Left ventricle myocardium inferior (tissue), 1 donor: ENCODE data around the gene CAPN15. TPM values are rescaled to one million over a fixed set of nuclear protein-coding genes. Genes with fewer than 3 reads are reported as not detected.

Experiments
- DNase-seq: peaks from one replicate; pipeline ENCODE4 v3.0.0-alpha.2; 2020
- H3K27ac ChIP-seq: fragments of 200-600 bp; replicated peaks from 2 replicates; pipeline ENCODE4 v1.8.0; 2021
- H3K27me3 ChIP-seq: fragments of 200-600 bp; 2 replicates; pipeline ENCODE4 v1.8.0; 2021; ENCODE audit warnings: low read depth
- H3K36me3 ChIP-seq: fragments of 200-600 bp; 2 replicates; pipeline ENCODE4 v1.8.0; 2021
- H3K4me1 ChIP-seq: fragments of 200-600 bp; 2 replicates; pipeline ENCODE4 v1.8.0; 2021
- H3K4me3 ChIP-seq: fragments of 200-600 bp; 2 replicates; pipeline ENCODE4 v1.8.0; 2021; ENCODE audit warnings: mild to moderate bottlenecking, moderate library complexity
- H3K9me3 ChIP-seq: fragments of 200-600 bp; replicated peaks from 2 replicates; pipeline ENCODE4 v1.8.0; 2021
- intact Hi-C: fragments of 100-400 bp; cut with micrococcal nuclease; formaldehyde crosslinking; loops from one replicate; pipeline ENCODE4 v1.11.0; 2022
- total RNA-seq: library from RNA; stranded (reverse); fragmentation: NEBNext Ultra II Directional; extraction: Animal tissue kit (Norgen Biotek cat#: 25700); gene quantifications from one replicate; pipeline ENCODE4 v1.2.1, GENCODE V29; 2021
- TF ChIP-seq, protein P1 (sequence below): fragments of 200-600 bp; IDR thresholded peaks from 2 replicates; pipeline ENCODE4 v1.8.0; 2021; ENCODE audit warnings: antibody characterized with exemption, mild to moderate bottlenecking, borderline replicate concordance
- donor health status: DM: no; HTN: yes; CAD: no; lungs with severe emphysema.

CAPN15 gene
- total RNA-seq, 1 donor from 2014 or later, result 17.4 TPM

DNA sequence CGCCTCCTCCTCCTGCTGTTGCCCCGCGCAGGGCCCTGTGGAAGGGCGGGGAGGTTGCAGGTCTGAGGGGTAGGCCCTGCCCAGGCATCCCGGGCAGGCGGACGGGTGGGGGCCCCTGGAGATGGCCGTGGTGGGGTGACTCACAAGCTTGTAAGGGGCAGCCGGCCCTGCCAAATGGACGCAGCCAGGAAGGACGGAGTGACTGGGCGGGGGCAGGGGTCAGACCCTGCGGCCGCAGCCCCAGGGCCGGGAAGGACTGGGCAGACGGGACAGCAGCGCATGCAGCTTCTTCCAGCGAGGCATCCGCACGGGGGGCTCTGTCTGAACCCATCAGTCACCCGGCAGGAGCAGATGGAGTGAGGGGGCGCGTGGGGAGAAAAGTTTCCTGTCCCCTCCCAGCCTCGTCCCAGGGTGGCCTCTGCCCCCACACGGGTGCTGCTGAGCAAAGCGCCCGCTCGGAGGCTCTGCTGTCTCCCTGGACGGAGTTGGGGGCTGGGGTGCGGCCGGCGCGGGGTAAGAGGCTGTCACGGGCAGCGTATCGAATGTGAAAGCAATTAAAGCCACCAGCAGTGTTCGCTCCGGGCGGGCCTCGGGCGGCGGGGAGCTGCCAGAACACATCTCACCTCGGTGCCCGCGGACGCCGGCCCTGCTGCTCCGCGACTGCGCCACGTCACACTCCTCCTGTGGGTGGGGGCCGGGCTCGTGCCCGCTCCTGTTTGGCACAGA, 27.3 kb downstream of the CAPN15 start:
- peaks cover 23% of the 10 kb centered on the region for H3K27me3 ChIP-seq
- H3K9me3 ChIP-seq, result no peaks in the 10 kb centered on the region

DNA sequence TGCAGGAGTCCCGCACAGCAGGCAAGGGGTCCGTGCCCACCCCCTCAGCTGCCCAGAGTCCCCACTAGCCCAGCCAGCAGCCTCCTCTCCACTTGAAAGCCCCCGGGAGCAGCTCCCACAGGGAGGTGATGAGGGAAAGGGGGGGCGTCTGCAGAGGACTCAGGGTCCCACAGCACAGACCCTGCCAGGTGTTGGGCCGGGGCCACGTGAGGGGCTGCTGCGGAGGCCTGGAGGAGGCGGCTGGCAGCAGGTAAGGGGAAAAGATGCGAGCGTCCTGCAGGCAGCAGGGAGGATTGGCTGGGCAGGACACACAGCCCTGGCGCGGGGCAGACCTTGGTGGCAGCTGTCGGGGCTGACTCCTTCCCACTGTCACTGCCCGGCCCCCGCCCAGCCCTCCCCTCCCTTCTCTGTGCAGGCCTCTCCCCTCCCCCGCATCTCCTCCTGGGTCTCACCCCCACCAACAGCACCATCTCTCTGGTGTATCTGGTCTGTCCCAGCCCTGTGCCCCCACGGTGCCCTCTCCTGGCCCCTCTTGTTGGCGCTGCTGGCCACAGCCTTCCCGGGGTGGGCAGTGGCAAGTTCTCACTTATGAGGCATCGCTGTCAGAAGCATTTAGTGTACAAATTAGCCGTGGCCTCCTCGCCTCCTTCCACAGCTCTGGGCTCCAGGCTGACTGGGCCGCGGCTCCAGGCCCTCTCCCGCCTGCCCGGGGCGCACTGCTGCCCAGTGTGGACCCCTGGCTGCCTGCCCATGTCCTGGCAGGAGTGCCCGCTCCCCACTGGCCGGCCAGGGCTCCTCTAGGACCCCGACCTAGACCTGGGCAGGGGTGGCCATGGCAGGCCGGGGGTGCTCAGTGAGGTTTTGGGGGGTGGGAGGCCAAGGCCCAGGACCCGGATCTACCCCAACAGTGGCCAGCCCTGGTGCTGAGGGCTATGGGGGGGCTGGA, 28.3 kb downstream of the CAPN15 start:
- TF ChIP-seq, protein P1, sequence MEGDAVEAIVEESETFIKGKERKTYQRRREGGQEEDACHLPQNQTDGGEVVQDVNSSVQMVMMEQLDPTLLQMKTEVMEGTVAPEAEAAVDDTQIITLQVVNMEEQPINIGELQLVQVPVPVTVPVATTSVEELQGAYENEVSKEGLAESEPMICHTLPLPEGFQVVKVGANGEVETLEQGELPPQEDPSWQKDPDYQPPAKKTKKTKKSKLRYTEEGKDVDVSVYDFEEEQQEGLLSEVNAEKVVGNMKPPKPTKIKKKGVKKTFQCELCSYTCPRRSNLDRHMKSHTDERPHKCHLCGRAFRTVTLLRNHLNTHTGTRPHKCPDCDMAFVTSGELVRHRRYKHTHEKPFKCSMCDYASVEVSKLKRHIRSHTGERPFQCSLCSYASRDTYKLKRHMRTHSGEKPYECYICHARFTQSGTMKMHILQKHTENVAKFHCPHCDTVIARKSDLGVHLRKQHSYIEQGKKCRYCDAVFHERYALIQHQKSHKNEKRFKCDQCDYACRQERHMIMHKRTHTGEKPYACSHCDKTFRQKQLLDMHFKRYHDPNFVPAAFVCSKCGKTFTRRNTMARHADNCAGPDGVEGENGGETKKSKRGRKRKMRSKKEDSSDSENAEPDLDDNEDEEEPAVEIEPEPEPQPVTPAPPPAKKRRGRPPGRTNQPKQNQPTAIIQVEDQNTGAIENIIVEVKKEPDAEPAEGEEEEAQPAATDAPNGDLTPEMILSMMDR, result no peak
- H3K27me3 ChIP-seq, result peaks cover 33% of the 10 kb centered on the region
- no peaks in the 10 kb centered on the region for H3K9me3 ChIP-seq
- H3K36me3 ChIP-seq, result peaks cover 24% of the 10 kb centered on the region
- intact Hi-C loops, result no loop called here
- DNase-seq, result no peak
- no peak overlapping the region for H3K27ac ChIP-seq
- H3K4me3 ChIP-seq, result no peak overlapping the region
- H3K4me1 ChIP-seq, result peaks cover 13% of the 10 kb centered on the region

More for the DNA sequence above, 27.3 kb downstream of the CAPN15 start:
- TF ChIP-seq, protein P1, result no peak
- no peak overlapping the region for H3K27ac ChIP-seq
- peaks cover 12% of the 10 kb centered on the region for H3K4me1 ChIP-seq
- intact Hi-C loops, result no loop called here
- H3K4me3 ChIP-seq, result no peak overlapping the region
- no peak for DNase-seq
- H3K36me3 ChIP-seq, result peaks cover 30% of the 10 kb centered on the region

DNA sequence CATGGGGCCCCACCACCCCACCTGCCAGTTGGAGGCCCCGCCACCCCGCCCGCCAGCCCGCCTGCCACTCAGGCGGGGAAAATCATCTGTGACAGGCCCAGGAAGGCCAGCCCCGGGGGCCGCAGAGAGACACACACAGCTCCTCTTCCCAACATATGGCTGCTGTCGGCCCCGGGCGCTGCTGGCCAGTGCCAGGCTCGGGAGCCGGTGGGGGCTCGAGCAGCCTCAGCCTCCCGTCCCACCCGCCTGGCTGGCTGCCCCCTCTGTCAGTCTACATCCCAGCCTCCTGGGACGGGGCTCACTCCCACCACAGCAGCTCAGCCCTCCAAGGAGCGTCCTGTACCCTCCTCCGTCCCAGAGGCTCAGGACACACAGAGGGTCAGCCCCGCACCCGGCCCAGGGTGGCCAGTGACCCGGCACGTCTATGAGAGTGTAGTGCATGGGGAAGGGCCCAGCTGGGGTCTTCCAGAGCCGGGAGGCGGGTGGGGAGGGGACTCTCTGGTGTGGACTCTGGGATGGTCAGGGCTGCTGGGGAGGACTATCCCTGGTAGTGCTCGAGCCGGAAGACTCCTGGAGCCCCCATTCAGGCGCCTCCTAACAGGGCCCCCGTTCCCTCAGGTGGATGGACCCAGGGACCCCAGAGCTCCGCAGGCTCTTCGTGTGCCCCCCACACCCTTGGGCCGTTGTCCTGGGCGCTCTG, 29.1 kb downstream of the CAPN15 start:
- peaks cover 13% of the 10 kb centered on the region for H3K4me1 ChIP-seq
- no peaks in the 10 kb centered on the region for H3K9me3 ChIP-seq
- no peak overlapping the region for H3K27ac ChIP-seq
- peaks cover 18% of the 10 kb centered on the region for H3K36me3 ChIP-seq
- H3K4me3 ChIP-seq, result no peak overlapping the region
- no peak for DNase-seq
- H3K27me3 ChIP-seq, result peaks cover 42% of the 10 kb centered on the region
- TF ChIP-seq, protein P1, result no peak
- intact Hi-C loops, result no loop called here

DNA sequence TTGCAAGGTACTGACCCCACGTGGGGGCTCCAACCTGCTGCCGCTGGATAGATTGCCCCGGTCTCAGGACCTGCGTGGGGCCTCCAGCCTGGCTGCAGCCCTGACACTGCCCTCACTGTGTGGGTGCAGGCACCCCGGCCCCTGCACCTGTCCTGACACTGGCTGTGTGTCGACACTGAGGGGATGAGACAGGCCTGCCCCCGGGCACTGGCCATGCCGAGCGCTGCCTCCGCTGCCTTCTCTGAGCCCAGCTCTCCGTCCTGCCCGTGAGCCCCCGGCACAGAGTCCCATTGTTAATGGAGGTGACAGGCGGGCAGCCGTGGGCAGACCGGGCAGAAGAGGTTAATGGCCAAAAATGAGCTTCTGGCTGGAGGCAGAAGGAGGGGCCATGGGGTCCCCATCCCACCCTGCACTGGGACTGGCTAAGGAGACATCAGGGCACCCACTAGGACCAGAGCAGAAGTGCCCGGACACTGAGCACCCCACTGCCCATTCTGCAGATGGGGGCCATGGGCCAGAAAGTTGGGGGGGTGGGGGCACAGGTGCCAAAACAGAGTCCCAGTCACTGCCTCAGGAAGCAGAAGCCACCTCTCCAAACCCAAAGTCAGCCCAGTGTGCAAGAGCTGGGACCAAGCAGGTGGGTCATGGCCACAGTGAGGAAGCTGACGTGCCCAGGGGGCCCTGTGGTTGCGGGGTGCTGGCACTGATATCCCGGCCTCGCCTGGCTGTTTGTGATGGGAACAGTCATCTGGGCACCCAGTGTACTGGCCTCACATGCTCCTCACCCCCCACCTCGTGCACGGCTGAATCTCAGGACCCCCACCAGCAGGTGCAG, 30.2 kb downstream of the CAPN15 start:
- no peak for DNase-seq
- Histone ChIP-seq H3K4me3 (no peak overlapping the region), H3K9me3 (no peaks in the 10 kb centered on the region), H3K36me3 (peaks cover 8% of the 10 kb centered on the region), H3K27ac (no peak overlapping the region), H3K27me3 (peaks cover 52% of the 10 kb centered on the region), H3K4me1 (peaks cover 13% of the 10 kb centered on the region)
- intact Hi-C loops, result no loop called here
- TF ChIP-seq, protein P1, result no peak
